ENCODE measurements around the gene TSPYL1. TPM values are rescaled to one million over a fixed set of nuclear protein-coding genes. Genes with fewer than 3 reads are reported as not detected.
A peak's percentile ranks its signal among the peaks of the same experiment; 100 is the strongest.

Gene TSPYL1
- total and polyA plus RNA-seq, 10 of the 15 experiments (the other 5 are each of a cell fraction or from before 2014, with no cell fraction given): 22.9 to 44.1 (median 27.0) TPM

GRCh38 chr6:116278854-116279231 is 887 bp downstream of the TSPYL1 start:
- H3K4me2 ChIP-seq (ENCODE audit: control insufficient read depth, insufficient read depth): peak overlapping the region; percentile 75
- ChIA-PET CTCF (interaction anchor here (1.0 to 5.4 kb wide), 8 partner anchors 11 to 284 kb away, joined by 3 to 76 read pairs (median 3); no protein-coding TSS in a partner anchor), RAD21 (ENCODE audit: unreplicated experiment) (interaction anchor here (0.8 to 3.1 kb wide), 7 partner anchors 8 to 177 kb away, joined by 3 to 17 read pairs (median 6); partner anchors contain the start of gene TSPYL4), SMC1A (ENCODE audit: uncharacterized antibody, unreplicated experiment) (interaction anchor here (0.8 to 3.9 kb wide), 8 partner anchors 8 to 293 kb away, joined by 3 to 23 read pairs (median 4); partner anchors contain the start of gene RWDD1), POLR2A (interaction anchor here (1.1 to 2.3 kb wide), 5 partner anchors 10 to 402 kb away, joined by 3 to 7 read pairs (median 4); partner anchors contain the start of gene KPNA5)
- peak overlapping the region; percentile 96 for H3K27ac ChIP-seq (ENCODE audit: control insufficient read depth, insufficient read depth)
- ATAC-seq: peak; percentile 7
- peaks cover 57% of the 10 kb centered on the region for H3K79me2 ChIP-seq (ENCODE audit: control insufficient read depth, insufficient read depth, low read length)
- no peak for FAIRE-seq
- no peaks in the 10 kb centered on the region for H3K4me1 ChIP-seq (ENCODE audit: control insufficient read depth, insufficient read depth, low read length)
- peak overlapping the region; percentile 87 for H3K9ac ChIP-seq (ENCODE audit: control insufficient read depth, insufficient read depth, low read length)
- H2AFZ ChIP-seq (ENCODE audit: control insufficient read depth, low read depth, low read length): peak overlapping the region; percentile 93; the same call in 1 of the 2 replicates
- peak; percentile 63; the same call in 1 of the 2 replicates for TF ChIP-seq YY1 (IDR thresholded peaks at IDR 0.05; ENCODE audit: low read depth, low read length)
- TF ChIP-seq NFYB (IDR thresholded peaks at IDR 0.05; ENCODE audit: insufficient read depth, low read depth, low read length): no peak
- no peak for TF ChIP-seq EZH2 (IDR thresholded peaks at IDR 0.05; ENCODE audit: borderline replicate concordance, control insufficient read depth, low read depth, low read length)
- 0 out of 2 replicates have a peak, but pooled peaks have one; percentile 10 for TF ChIP-seq PAX8 (IDR thresholded peaks at IDR 0.05)
- no TSS peak for BruUV-seq (replicated peaks)
- DNase-seq (ENCODE audit: low read depth, low spot score): no peak
- H3K36me3 ChIP-seq (ENCODE audit: control insufficient read depth in 2 of 2, insufficient read depth in 2 of 2, low read length in 1 of 2): 0 out of 4 replicates have a peak, but pooled peaks cover 0 to 3% of the 10 kb centered on the region in 2 experiments
- H3K9me3 ChIP-seq (replicated peaks; ENCODE audit: control insufficient read depth, insufficient read depth, low read length): no peaks in the 10 kb centered on the region
- in situ Hi-C loops (cut with MboI) (loop anchor here (5.0 kb wide), 1 partner anchor 253 kb away; no protein-coding TSS in a partner anchor), intact Hi-C loops (cut with micrococcal nuclease; ENCODE audit: unreplicated experiment) (loop anchor here (5.0 kb wide), 2 partner anchors 293 to 388 kb away; partner anchors contain the start of genes RWDD1 and ZUP1)
- WGBS (ENCODE audit: insufficient coverage, insufficient replicate concordance, low lambda C conversion rate, missing lambda C conversion rate): under 1% methylated on average over 12 of the region's 12 CpGs
- H4K20me1 ChIP-seq (ENCODE audit: control insufficient read depth, insufficient read depth): peaks cover 7% of the 10 kb centered on the region; the same call in 1 of the 2 replicates
- peak overlapping the region; percentile 86 for H3K4me3 ChIP-seq
- no peaks in the 10 kb centered on the region for H3K27me3 ChIP-seq (replicated peaks in 1 of 2; ENCODE audit: control insufficient read depth in 2 of 2, insufficient read depth in 2 of 2, low read length in 1 of 2)

GRCh38 chr6:116278481-116278829 is 1.3 kb downstream of the TSPYL1 start:
- intact Hi-C loops (cut with micrococcal nuclease; ENCODE audit: unreplicated experiment) (loop anchor here (5.0 kb wide), 2 partner anchors 294 to 389 kb away; partner anchors contain the start of genes RWDD1 and ZUP1), in situ Hi-C loops (cut with MboI) (loop anchor here (5.0 kb wide), 1 partner anchor 254 kb away; no protein-coding TSS in a partner anchor)
- ChIA-PET CTCF (interaction anchor here (1.0 to 5.4 kb wide), 6 partner anchors 10 to 285 kb away, joined by 3 to 76 read pairs (median 3); no protein-coding TSS in a partner anchor), SMC1A (ENCODE audit: uncharacterized antibody, unreplicated experiment) (interaction anchor here (0.8 to 3.9 kb wide), 7 partner anchors 8 to 263 kb away, joined by 3 to 23 read pairs (median 3); no protein-coding TSS in a partner anchor), POLR2A (interaction anchor here (1.1 to 2.3 kb wide), 4 partner anchors 9 to 402 kb away, joined by 3 to 7 read pairs (median 4); partner anchors contain the start of gene KPNA5), RAD21 (ENCODE audit: unreplicated experiment) (interaction anchor here (1.2 to 2.3 kb wide), 2 partner anchors 10 to 177 kb away, joined by 3 to 10 read pairs; no protein-coding TSS in a partner anchor)
- 0 out of 4 replicates have a peak, but pooled peaks cover 0 to 3% of the 10 kb centered on the region in 2 experiments for H3K36me3 ChIP-seq (ENCODE audit: control insufficient read depth in 2 of 2, insufficient read depth in 2 of 2, low read length in 1 of 2)
- H3K9me3 ChIP-seq (replicated peaks; ENCODE audit: control insufficient read depth, insufficient read depth, low read length): no peaks in the 10 kb centered on the region
- no peak for FAIRE-seq
- H2AFZ ChIP-seq (ENCODE audit: control insufficient read depth, low read depth, low read length): no peak overlapping the region
- peak overlapping the region; percentile 75 for H3K4me2 ChIP-seq (ENCODE audit: control insufficient read depth, insufficient read depth)
- peaks cover 57% of the 10 kb centered on the region for H3K79me2 ChIP-seq (ENCODE audit: control insufficient read depth, insufficient read depth, low read length)
- peaks cover 7% of the 10 kb centered on the region; the same call in 1 of the 2 replicates for H4K20me1 ChIP-seq (ENCODE audit: control insufficient read depth, insufficient read depth)
- 85% methylated on average over 11 of the region's 11 CpGs for WGBS (ENCODE audit: insufficient coverage, insufficient replicate concordance, low lambda C conversion rate, missing lambda C conversion rate)
- ATAC-seq: no peak
- peak overlapping the region; percentile 86 for H3K4me3 ChIP-seq
- no peaks in the 10 kb centered on the region for H3K4me1 ChIP-seq (ENCODE audit: control insufficient read depth, insufficient read depth, low read length)
- H3K27me3 ChIP-seq (replicated peaks in 1 of 2; ENCODE audit: control insufficient read depth in 2 of 2, insufficient read depth in 2 of 2, low read length in 1 of 2): no peaks in the 10 kb centered on the region
- H3K27ac ChIP-seq (ENCODE audit: control insufficient read depth, insufficient read depth): peak overlapping the region; percentile 96
- BruUV-seq (replicated peaks): no TSS peak
- peak overlapping the region; percentile 87 for H3K9ac ChIP-seq (ENCODE audit: control insufficient read depth, insufficient read depth, low read length)
- no peak for DNase-seq (ENCODE audit: low read depth, low spot score)
- TF ChIP-seq CEBPZ (IDR thresholded peaks at IDR 0.05; ENCODE audit: low read depth, low read length): no peak
- TF ChIP-seq CTCF (IDR thresholded peaks at IDR 0.05 in 2 of 3, conservative IDR thresholded peaks at IDR 0.05 in 1 of 3; ENCODE audit: control insufficient read depth in 2 of 3, extremely low read depth in 1 of 3, insufficient read depth in 1 of 3, low read depth in 3 of 3, low read length in 3 of 3): no peak
- no peak for TF ChIP-seq ELK1 (IDR thresholded peaks at IDR 0.05; ENCODE audit: low read depth, low read length)
